ENCODE data around the gene PLXDC2.

DNA sequence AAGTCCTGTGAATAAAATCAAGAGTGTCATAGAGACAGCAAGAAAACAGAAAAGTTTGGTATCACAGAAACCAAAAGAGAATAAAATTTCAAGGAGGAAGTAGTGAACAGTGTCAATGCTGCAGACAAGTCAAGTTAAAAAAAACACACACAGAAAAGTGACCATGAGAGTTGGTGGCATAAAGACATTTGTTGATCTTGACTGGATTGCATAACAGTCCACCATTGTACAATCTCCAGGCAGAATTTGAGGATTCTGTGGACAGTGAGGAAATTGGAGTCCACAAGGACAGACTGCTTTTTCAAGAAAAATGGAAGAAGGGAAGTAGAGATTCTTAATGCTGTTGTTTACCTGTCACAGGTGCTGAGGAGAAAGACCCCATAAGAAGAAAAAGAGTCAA, 412.5 kb downstream of the PLXDC2 start:
- TF ChIP-seq CTCF (IDR thresholded peaks at IDR 0.05) (no peak), EP300 (IDR thresholded peaks at IDR 0.05) (no peak), POLR2A (IDR thresholded peaks at IDR 0.05) (no peak), POLR2AphosphoS5 (IDR thresholded peaks at IDR 0.05) (no peak)
